Esophagus muscularis mucosa (tissue), 4 donors: ENCODE measurements around the gene AXIN1. TPM values are rescaled to one million over a fixed set of nuclear protein-coding genes. Genes with fewer than 3 reads are reported as not detected.
"Not testable (repeated sequence)": the region's sequence is repeated elsewhere in the genome, so short reads cannot be mapped to it uniquely, and the experiment has no call there.

ENCODE experiments used
- DNase-seq: peaks from one replicate; pipeline ENCODE4 v3.0.0-alpha.2; 2017; ENCODE audit errors: extremely low spot score
- H3K27ac ChIP-seq, 4 donors: fragments of 200-600 bp; sonication (generic); replicated peaks in 1 of 4; 1 replicate in 3 of 4; 2 replicates in 1 of 4; pipeline ENCODE4 v1.5.1; 2016 to 2019; ENCODE audit warnings: mild to moderate bottlenecking in 1 of 4
- H3K27me3 ChIP-seq, 4 donors: fragments of 200-600 bp; sonication (generic); one replicate each; pipeline versions ENCODE4 v1.5.1 to v1.6.0; 2016 to 2019
- H3K36me3 ChIP-seq, 4 donors: fragments of 200-600 bp; sonication (generic); one replicate each; pipeline ENCODE4 v1.5.1; 2016 to 2019
- H3K4me1 ChIP-seq, 4 donors: fragments of 200-600 bp; sonication (generic); one replicate each; pipeline ENCODE4 v1.5.1; 2016 to 2019
- H3K4me3 ChIP-seq, 4 donors: fragments of 200-600 bp; sonication (generic); 1 replicate in 2 of 4; 2 replicates in 2 of 4; pipeline ENCODE4 v1.5.1; 2016 to 2019; ENCODE audit warnings: mild to moderate bottlenecking in 4 of 4, moderate library complexity in 1 of 4
- H3K9me3 ChIP-seq, 4 donors: fragments of 200-600 bp; sonication (generic); 1 replicate in 3 of 4; 2 replicates in 1 of 4; pipeline ENCODE4 v1.5.1; 2016 to 2019
- EP300 ChIP-seq: sonication (generic); formaldehyde crosslinking; IDR thresholded peaks from one replicate; pipeline ENCODE4 v1.6.1; 2017; ENCODE audit warnings: antibody characterized with exemption
- POLR2A ChIP-seq: fragments of 450-650 bp; IDR thresholded peaks from one replicate; pipeline ENCODE4 v1.6.1; 2017; ENCODE audit warnings: antibody characterized with exemption, moderate library complexity, mild to moderate bottlenecking, low read depth
- POLR2AphosphoS5 ChIP-seq, 2 donors: sonication (generic); formaldehyde crosslinking; IDR thresholded peaks; one replicate each; pipeline ENCODE4 v1.6.1; 2017; ENCODE audit warnings: antibody characterized with exemption in 2 of 2
- WGBS: methylation state at CpG from one replicate; pipeline ENCODE4 v1.1.5; 2018; 5-methylcytosine and 5-hydroxymethylcytosine counted together
- intact Hi-C: fragments of 100-400 bp; cut with DNase I; formaldehyde crosslinking; loops from one replicate; pipeline ENCODE4 v1.15.1; 2023
- total RNA-seq, 4 donors: library from RNA; depleted of rRNA; stranded (reverse); fragments of >200 nt; gene quantifications; one replicate each; pipeline versions ENCODE4 v1.1.0 to v1.2.1, GENCODE V29; 2016
- TF ChIP-seq, protein P1 (sequence below), 3 experiments: fragments of 200-600 bp in 2 of 3; fragments of 450-650 bp in 1 of 3; sonication (generic) in 2 of 3; IDR thresholded peaks; one replicate each; pipeline ENCODE4 v1.5.1; 2017 to 2019; ENCODE audit warnings: antibody characterized with exemption in 3 of 3, mild to moderate bottlenecking in 2 of 3, moderate library complexity in 1 of 3

Gene AXIN1
- total RNA-seq, 4 donors from 2014 or later = 24.1 to 56.2 (median 44.1) TPM

DNA sequence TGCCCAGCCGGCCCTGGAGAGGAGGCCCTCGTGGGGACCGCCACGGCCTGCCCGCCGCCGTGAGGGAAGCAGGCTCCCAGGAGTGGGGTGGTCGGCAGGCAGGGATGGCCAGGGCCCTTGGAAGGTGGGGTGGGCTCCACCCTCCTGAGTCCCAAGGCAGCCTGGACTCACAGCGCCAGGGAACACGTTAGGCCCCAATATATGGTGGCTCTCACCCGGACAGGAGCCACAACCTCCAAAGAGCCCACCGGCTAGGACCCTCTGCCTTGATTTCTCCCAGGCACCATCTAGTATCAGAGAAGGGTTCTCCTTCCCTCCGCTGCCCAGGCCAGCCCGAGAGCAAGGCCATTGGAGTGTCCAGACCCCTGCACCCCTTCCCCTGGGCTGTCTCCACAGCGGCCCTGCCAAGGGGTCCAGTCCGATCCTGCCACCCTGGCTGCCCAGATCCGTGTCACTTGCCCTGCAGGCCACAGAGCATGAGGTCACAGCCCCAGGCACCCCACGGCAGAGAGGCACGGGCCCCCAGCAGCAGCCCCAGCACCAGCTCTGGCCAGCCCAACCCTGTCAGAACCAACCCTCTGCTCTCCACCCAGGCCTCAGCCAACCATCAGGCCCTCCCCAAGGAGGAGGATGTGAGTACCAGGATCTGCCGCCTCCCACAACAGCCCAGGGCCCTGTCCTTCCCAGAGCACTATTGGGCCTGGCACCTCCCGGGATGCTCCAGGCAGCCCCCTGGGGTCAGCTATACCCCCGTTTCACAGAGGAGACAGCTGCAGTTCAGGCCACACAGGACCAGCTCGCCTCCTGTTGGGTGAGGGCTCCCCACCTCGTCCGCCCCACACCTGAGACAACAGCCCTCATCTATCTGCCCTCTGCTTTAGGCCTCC lies 1.1 kb upstream of the AXIN1 start:
- Histone ChIP-seq H3K4me3 (peak overlapping the region; percentile 78 to 94 (median 80)), H3K36me3 (no peaks in the 10 kb centered on the region), H3K4me1 (peaks cover 8 to 28% (median 23%) of the 10 kb centered on the region in 4 donors), H3K9me3 (no peaks in the 10 kb centered on the region), H3K27ac (peak overlapping the region; percentile 71 to 86 (median 80)), H3K27me3 (no peaks in the 10 kb centered on the region)
- WGBS = 81% methylated on average over 17 of the region's 25 CpGs
- no peak for DNase-seq
- intact Hi-C loops = loop anchor here (1.0 to 5.0 kb wide), 2 partner anchors 17 to 126 kb away; partner anchors contain the start of genes LUC7L and MRPL28
- TF ChIP-seq POLR2A = no peak
- no peak for TF ChIP-seq EP300
- no peak for TF ChIP-seq POLR2AphosphoS5 (IDR thresholded peaks at IDR 0.05)
- TF ChIP-seq, protein P1, sequence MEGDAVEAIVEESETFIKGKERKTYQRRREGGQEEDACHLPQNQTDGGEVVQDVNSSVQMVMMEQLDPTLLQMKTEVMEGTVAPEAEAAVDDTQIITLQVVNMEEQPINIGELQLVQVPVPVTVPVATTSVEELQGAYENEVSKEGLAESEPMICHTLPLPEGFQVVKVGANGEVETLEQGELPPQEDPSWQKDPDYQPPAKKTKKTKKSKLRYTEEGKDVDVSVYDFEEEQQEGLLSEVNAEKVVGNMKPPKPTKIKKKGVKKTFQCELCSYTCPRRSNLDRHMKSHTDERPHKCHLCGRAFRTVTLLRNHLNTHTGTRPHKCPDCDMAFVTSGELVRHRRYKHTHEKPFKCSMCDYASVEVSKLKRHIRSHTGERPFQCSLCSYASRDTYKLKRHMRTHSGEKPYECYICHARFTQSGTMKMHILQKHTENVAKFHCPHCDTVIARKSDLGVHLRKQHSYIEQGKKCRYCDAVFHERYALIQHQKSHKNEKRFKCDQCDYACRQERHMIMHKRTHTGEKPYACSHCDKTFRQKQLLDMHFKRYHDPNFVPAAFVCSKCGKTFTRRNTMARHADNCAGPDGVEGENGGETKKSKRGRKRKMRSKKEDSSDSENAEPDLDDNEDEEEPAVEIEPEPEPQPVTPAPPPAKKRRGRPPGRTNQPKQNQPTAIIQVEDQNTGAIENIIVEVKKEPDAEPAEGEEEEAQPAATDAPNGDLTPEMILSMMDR (IDR thresholded peaks at IDR 0.05) = no peak

DNA sequence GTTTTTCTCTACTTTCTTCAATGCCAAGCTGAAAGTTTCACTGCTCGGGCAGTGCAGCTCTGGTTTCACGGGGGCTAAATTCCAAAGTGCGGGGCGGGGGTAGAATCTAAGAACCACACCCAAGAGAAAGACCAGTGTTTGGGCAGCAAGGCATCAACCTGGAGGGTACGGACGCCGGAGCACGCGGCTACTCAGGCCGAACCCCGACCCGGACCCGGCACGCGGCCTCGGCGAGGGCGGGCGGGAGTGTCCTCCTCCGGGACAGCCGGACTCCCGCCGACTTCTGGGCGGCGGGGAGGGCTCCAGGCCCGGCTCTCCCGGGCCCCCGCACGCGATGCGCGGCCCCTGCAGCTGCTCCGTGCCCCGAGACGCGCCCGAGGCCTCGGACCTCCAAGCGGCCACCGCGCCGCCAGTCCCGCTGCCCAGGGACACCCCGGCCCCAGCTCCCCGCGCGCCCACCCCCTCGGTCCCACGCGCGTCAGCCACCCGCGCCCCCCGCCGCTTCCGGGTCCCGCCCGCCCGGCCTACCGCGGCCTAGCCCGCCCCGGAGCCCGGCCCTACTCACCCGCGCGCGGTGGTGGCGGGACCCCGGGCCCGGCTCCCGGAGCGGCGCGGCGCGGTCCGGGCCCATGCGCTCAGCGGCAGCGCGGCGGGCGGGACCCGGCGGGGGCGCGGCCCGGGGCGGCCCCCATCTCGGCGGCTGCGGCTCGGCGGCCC lies 561 bp downstream of the AXIN1 start:
- DNase-seq = no peak
- H3K27ac ChIP-seq = peak overlapping the region; percentile 71 to 83 (median 77)
- no peaks in the 10 kb centered on the region for H3K9me3 ChIP-seq
- H3K27me3 ChIP-seq = no peaks in the 10 kb centered on the region
- H3K4me3 ChIP-seq = peak overlapping the region; percentile 78 to 94 (median 80)
- TF ChIP-seq POLR2AphosphoS5 (IDR thresholded peaks at IDR 0.05) (no peak), POLR2A (no peak), EP300 (no peak)
- TF ChIP-seq, protein P1 (IDR thresholded peaks at IDR 0.05) = no peak
- H3K4me1 ChIP-seq = peaks cover 8 to 41% (median 27%) of the 10 kb centered on the region in 4 donors
- 0% methylated on average over 15 of the region's 95 CpGs for WGBS
- peaks cover 0 to 5% (median 2%) of the 10 kb centered on the region in 4 donors for H3K36me3 ChIP-seq
- intact Hi-C loops = loop anchor here (5.0 kb wide), 1 partner anchor 125 kb away; the partner anchor contains the start of gene LUC7L

DNA sequence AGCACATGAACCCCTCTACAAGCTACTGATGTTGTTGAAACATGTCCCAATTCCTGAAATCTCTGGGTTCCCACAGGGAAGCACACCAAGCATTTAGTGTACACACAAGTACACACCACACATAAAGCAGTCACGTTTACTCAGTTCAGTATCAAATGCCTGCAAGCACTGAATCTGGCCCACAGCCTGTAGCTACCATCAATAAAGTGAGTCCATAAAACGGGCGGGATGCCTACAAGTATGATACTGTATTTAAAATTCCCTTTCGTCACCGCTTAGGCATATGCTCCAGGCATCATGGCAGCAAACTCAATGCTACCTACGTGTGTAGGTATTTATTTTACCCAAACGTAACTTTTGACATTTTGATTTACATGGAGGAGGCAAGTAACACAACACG lies 2.3 kb downstream of the AXIN1 start:
- TF ChIP-seq POLR2A (no peak), EP300 (no peak), POLR2AphosphoS5 (IDR thresholded peaks at IDR 0.05) (no peak)
- TF ChIP-seq, protein P1 (IDR thresholded peaks at IDR 0.05) = no peak
- no peak overlapping the region for H3K4me3 ChIP-seq
- peaks cover 0 to 20% (median 15%) of the 10 kb centered on the region in 4 donors for H3K36me3 ChIP-seq
- H3K27ac ChIP-seq = no peak overlapping the region
- H3K9me3 ChIP-seq = no peaks in the 10 kb centered on the region
- intact Hi-C loops = loop anchor here (5.0 kb wide), 1 partner anchor 123 kb away; the partner anchor contains the start of gene LUC7L
- 83% methylated on average over 8 of the region's 8 CpGs for WGBS
- no peak for DNase-seq
- no peaks in the 10 kb centered on the region for H3K27me3 ChIP-seq
- peaks cover 8 to 41% (median 27%) of the 10 kb centered on the region in 4 donors for H3K4me1 ChIP-seq

DNA sequence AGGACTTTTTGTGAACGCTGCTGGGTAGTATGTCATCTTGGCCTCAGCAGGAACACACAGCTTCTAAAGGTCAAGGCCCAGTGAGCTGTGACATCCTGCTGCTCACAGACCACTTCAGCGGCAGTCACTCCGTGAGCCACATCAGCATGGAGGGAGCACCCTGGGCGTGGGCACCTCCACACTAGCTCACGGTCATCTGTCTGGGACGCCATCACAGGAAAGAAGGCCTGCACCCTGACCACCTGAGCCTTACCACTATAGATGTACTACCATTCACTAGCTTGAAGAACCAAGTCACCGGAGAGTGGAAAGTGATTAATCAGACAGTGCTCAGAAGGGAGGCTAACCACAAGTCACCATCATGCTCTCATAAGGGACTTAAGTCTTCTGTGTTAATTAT lies 3.3 kb downstream of the AXIN1 start:
- WGBS = 93% methylated on average over 7 of the region's 7 CpGs
- Histone ChIP-seq H3K4me1 (peaks cover 8 to 41% (median 27%) of the 10 kb centered on the region in 4 donors), H3K9me3 (no peaks in the 10 kb centered on the region), H3K4me3 (no peak overlapping the region), H3K36me3 (peaks cover 0 to 30% (median 23%) of the 10 kb centered on the region in 4 donors), H3K27ac (no peak overlapping the region), H3K27me3 (no peaks in the 10 kb centered on the region)
- TF ChIP-seq POLR2AphosphoS5 (IDR thresholded peaks at IDR 0.05) (no peak), POLR2A (no peak), EP300 (no peak)
- TF ChIP-seq, protein P1 (IDR thresholded peaks at IDR 0.05) = no peak
- intact Hi-C loops = no loop called here
- no peak for DNase-seq

DNA sequence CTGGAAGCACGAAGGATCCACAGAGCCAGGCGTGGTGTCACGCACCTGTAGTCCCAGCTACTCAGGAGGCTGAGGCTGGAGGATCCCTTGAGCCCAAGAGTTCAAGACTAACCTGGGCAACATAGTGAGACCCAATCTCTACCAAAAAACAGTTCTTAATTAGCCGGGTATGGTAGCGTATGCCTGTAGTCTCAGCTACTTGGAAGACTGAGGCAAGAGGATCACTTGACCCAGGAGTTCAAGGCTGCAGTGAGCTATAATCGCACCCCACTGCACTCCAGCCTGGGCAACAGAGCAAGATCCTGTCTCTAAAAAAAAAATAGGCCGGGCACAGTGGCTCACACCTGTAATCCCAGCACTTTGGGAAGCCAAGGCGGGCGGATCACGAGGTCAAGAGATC lies 4.0 kb downstream of the AXIN1 start:
- peaks cover 8 to 39% (median 25%) of the 10 kb centered on the region in 4 donors for H3K4me1 ChIP-seq
- H3K4me3 ChIP-seq, H3K9me3 ChIP-seq, H3K27ac ChIP-seq, intact Hi-C loops, H3K27me3 ChIP-seq, DNase-seq: not testable (repeated sequence)
- WGBS = 94% methylated on average over 10 of the region's 10 CpGs
- H3K36me3 ChIP-seq = peaks cover 0 to 30% (median 24%) of the 10 kb centered on the region in 4 donors
